Endothelial cell of umbilical vein (primary cell): ENCODE results near the gene SLC41A3. TPM values are rescaled to one million over a fixed set of nuclear protein-coding genes. Genes with fewer than 3 reads are reported as not detected.

Experiments used
- BruUV-seq: library from RNA; stranded (reverse); fragments of 400-500 nt; replicated peaks from 2 replicates; lab custom pipeline; 2021; lab: Mats Ljungman, UMichigan
- CTCF ChIA-PET: fragments of 300-600, 350-600 bp; sonication (Branson Sonifier 250); formaldehyde crosslinking; loops from one replicate; lab custom pipeline; 2021; ENCODE audit warnings: antibody characterized with exemption, inconsistent platforms; lab: Charles Lee
- POLR2A ChIA-PET: fragments of 300-600, 350-600 bp; sonication (Branson Sonifier 250); formaldehyde crosslinking; loops from one replicate; lab custom pipeline; 2021; ENCODE audit warnings: antibody characterized with exemption, inconsistent platforms; lab: Charles Lee
- DNase-seq: peaks from one replicate; pipeline ENCODE4 v3.0.0-alpha.2; 2011; ENCODE audit warnings: low read depth, low spot score
- FAIRE-seq: peaks from 2 replicates; lab custom pipeline; 2011; peaks lifted over from hg19 to GRCh38; lab: Jason Lieb, UNC
- H2AFZ ChIP-seq: 2 replicates; pipeline ENCODE4 v1.6.0; 2012; ENCODE audit warnings: low read depth, low read length, control low read depth, inconsistent platforms
- H3K27ac ChIP-seq: 2 replicates; pipeline ENCODE4 v1.5.1; 2011; ENCODE audit warnings: low read depth, mild to moderate bottlenecking, control low read depth, low read length, moderate library complexity; ENCODE audit not compliant: insufficient read depth
- H3K27me3 ChIP-seq, 2 experiments: 2 replicates each; pipeline versions ENCODE4 v1.6.0 to v1.6.1; 2011; ENCODE audit warnings: low read length in 2 of 2, mixed read lengths in 1 of 2; ENCODE audit not compliant: control insufficient read depth in 2 of 2, insufficient read depth in 2 of 2
- H3K36me3 ChIP-seq, 2 experiments: 2 replicates in 1 of 2; 3 replicates in 1 of 2; pipeline ENCODE4 v1.5.1; 2011; ENCODE audit warnings: low read length in 2 of 2, mild to moderate bottlenecking in 1 of 2, moderate library complexity in 1 of 2; ENCODE audit not compliant: control insufficient read depth in 2 of 2, insufficient read depth in 2 of 2; ENCODE audit errors: extremely low read depth in 1 of 2
- H3K4me1 ChIP-seq: 3 replicates; pipeline ENCODE4 v1.5.1; 2011; ENCODE audit warnings: mild to moderate bottlenecking, low read length; ENCODE audit not compliant: control insufficient read depth, insufficient read depth; ENCODE audit errors: extremely low read depth
- H3K4me2 ChIP-seq: 2 replicates; pipeline ENCODE4 v1.6.1; 2011; ENCODE audit warnings: low read length, control low read depth, mixed read lengths; ENCODE audit not compliant: insufficient read depth
- H3K4me3 ChIP-seq, 3 experiments: fragments of 200-600 bp in 1 of 3; sonication (generic), shearing (Covaris generic) in 1 of 3; replicated peaks in 1 of 3; 2 replicates each; pipeline ENCODE4 v1.5.1; 2011 to 2016; ENCODE audit warnings: control low read depth in 3 of 3, low read length in 3 of 3, mild to moderate bottlenecking in 2 of 3, inconsistent platforms in 1 of 3, low read depth in 1 of 3, moderate library complexity in 1 of 3; ENCODE audit not compliant: insufficient read depth in 1 of 3
- H3K79me2 ChIP-seq: 2 replicates; pipeline ENCODE4 v1.6.0; 2012; ENCODE audit warnings: low read length, inconsistent platforms; ENCODE audit not compliant: control insufficient read depth, insufficient read depth
- H3K9ac ChIP-seq: replicated peaks from 2 replicates; pipeline ENCODE3; 2011; ENCODE audit warnings: low read length, control low read depth; ENCODE audit not compliant: insufficient read depth; ENCODE audit errors: extremely low read depth
- H3K9me1 ChIP-seq: replicated peaks from 3 replicates; pipeline ENCODE4 v1.6.0; 2011; ENCODE audit warnings: mild to moderate bottlenecking, low read length; ENCODE audit not compliant: control insufficient read depth, insufficient read depth; ENCODE audit errors: extremely low read depth
- H3K9me3 ChIP-seq: replicated peaks from 2 replicates; pipeline ENCODE4 v1.5.1; 2012; ENCODE audit warnings: low read length, inconsistent platforms; ENCODE audit not compliant: control insufficient read depth, insufficient read depth
- H4K20me1 ChIP-seq: replicated peaks from 2 replicates; pipeline ENCODE3; 2011; ENCODE audit warnings: mild to moderate bottlenecking, low read length; ENCODE audit not compliant: control insufficient read depth, insufficient read depth; ENCODE audit errors: extremely low read depth
- EZH2 ChIP-seq: IDR thresholded peaks from 2 replicates; pipeline ENCODE4 v1.6.1; 2012; ENCODE audit warnings: borderline replicate concordance, low read depth, mild to moderate bottlenecking, moderate library complexity, low read length, inconsistent platforms; ENCODE audit not compliant: severe bottlenecking
- FOS ChIP-seq: IDR thresholded peaks from 2 replicates; pipeline ENCODE4 v1.6.1; 2011; ENCODE audit warnings: mild to moderate bottlenecking, low read length, moderate library complexity, borderline replicate concordance; ENCODE audit not compliant: insufficient read depth
- GATA2 ChIP-seq: IDR thresholded peaks from 2 replicates; pipeline ENCODE4 v1.7.0; 2011; ENCODE audit warnings: low read depth, mild to moderate bottlenecking, moderate library complexity, mixed read lengths, low read length; ENCODE audit not compliant: insufficient read length, insufficient read depth
- JUN ChIP-seq: IDR thresholded peaks from 2 replicates; pipeline ENCODE4 v1.6.1; 2011; ENCODE audit warnings: borderline replicate concordance, low read depth; ENCODE audit not compliant: insufficient read length, insufficient read depth
- MYC ChIP-seq: IDR thresholded peaks from one replicate; pipeline ENCODE4 v1.6.1; 2011; ENCODE audit warnings: mild to moderate bottlenecking, low read depth, low read length
- POLR2A ChIP-seq: IDR thresholded peaks from 2 replicates; pipeline ENCODE4 v1.6.1; 2012; ENCODE audit warnings: low read depth, mild to moderate bottlenecking, control low read depth, low read length
- POLR2AphosphoS5 ChIP-seq: IDR thresholded peaks from 2 replicates; pipeline ENCODE4 v1.6.1; 2012; ENCODE audit warnings: low read depth, mild to moderate bottlenecking, control low read depth, low read length, moderate library complexity; ENCODE audit not compliant: insufficient read depth
- dilution Hi-C: fragments of 300-500 bp; cut with MboI; formaldehyde crosslinking; loops from one replicate; pipeline ENCODE4 v1.15.0; 2019; ENCODE audit warnings: low sequenced_read_pairs; ENCODE audit not compliant: extremely low pct_ligation_motif_present
- intact Hi-C: fragments of 100-400 bp; cut with micrococcal nuclease; formaldehyde crosslinking; loops from one replicate; pipeline ENCODE4 v1.10.0; 2022
- polyA plus RNA-seq, 4 experiments: library from polyadenylated mRNA; depleted of rRNA in 3 of 4; stranded (reverse) in 3 of 4; unstranded in 1 of 4; fragments of >200 nt; gene quantifications; 2 replicates each; pipeline versions ENCODE4 v1.2.1 to v1.2.3, GENCODE V29; 2011 to 2012; ENCODE audit warnings: missing spikeins in 1 of 4
- total RNA-seq: library from RNA; stranded (reverse); gene quantifications from 2 replicates; pipeline ENCODE4 v1.2.3, GENCODE V29; 2021
- TF ChIP-seq, protein P1 (sequence below): IDR thresholded peaks from 2 replicates; pipeline ENCODE4 v1.6.1; 2011; ENCODE audit not compliant: insufficient read depth, insufficient read length

Gene SLC41A3
- total and polyA plus RNA-seq, 2 donors (not counting 3 experiments of a cell fraction or from before 2014, with no cell fraction given), result 52.5 to 118 TPM

DNA sequence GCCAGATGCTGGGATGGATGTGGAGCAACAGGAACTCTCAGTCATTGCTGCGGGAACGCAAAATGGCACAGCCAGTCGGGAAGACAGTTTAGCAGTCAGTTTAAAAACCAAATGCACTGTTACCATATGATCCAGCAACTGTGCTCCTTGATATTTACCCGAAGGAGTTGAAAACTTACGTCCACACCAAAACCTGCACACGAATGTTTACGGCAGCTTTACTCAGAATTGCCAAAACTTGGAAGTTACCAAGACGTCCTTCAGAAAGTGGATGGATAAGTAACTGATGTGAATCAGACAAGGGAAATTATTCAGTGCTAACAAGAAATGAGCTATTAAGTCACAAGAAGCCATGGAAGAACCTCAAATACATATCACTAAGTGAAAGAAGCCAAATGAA is 36.1 kb upstream of the SLC41A3 start:
- H3K27me3 ChIP-seq, result peaks cover 3 to 4% of the 10 kb centered on the region in 2 experiments
- no peak overlapping the region for H3K4me2 ChIP-seq
- DNase-seq, result no peak
- intact Hi-C loops, result no loop called here
- H3K4me1 ChIP-seq, result no peaks in the 10 kb centered on the region
- no TSS peak for BruUV-seq
- H3K36me3 ChIP-seq, result no peaks in the 10 kb centered on the region
- no peaks in the 10 kb centered on the region for H3K79me2 ChIP-seq
- H3K4me3 ChIP-seq, result no peak overlapping the region
- H2AFZ ChIP-seq, result no peak overlapping the region
- no peaks in the 10 kb centered on the region for H3K9me1 ChIP-seq
- TF ChIP-seq FOS (no peak), POLR2AphosphoS5 (no peak), JUN (no peak), EZH2 (no peak), POLR2A (no peak), GATA2 (no peak), MYC (no peak)
- TF ChIP-seq, protein P1, sequence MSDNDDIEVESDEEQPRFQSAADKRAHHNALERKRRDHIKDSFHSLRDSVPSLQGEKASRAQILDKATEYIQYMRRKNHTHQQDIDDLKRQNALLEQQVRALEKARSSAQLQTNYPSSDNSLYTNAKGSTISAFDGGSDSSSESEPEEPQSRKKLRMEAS, result no peak
- no peaks in the 10 kb centered on the region for H4K20me1 ChIP-seq
- dilution Hi-C loops, result no loop called here
- no peaks in the 10 kb centered on the region for H3K9me3 ChIP-seq
- POLR2A ChIA-PET, result no interaction called here
- H3K27ac ChIP-seq, result no peak overlapping the region
- FAIRE-seq, result no peak
- no peak overlapping the region for H3K9ac ChIP-seq
- CTCF ChIA-PET, result no interaction called here
